Fibroblast of lung (primary cell): ENCODE measurements around the gene BORA.

ENCODE experiments used
- EZH2 ChIP-seq: IDR thresholded peaks from 2 replicates; pipeline ENCODE4 v1.5.1; 2012; ENCODE audit warnings: low read length, control low read depth, mild to moderate bottlenecking; ENCODE audit errors: missing control alignments
- TF ChIP-seq, protein P1 (sequence below), 2 donors: IDR thresholded peaks in 1 of 2; conservative IDR thresholded peaks in 1 of 2; 1 replicate in 1 of 2; 2 replicates in 1 of 2; pipeline ENCODE4 v1.5.1; 2011 to 2012; ENCODE audit warnings: low read length in 2 of 2, control low read depth in 1 of 2, inconsistent platforms in 1 of 2, low read depth in 1 of 2, mild to moderate bottlenecking in 1 of 2

DNA sequence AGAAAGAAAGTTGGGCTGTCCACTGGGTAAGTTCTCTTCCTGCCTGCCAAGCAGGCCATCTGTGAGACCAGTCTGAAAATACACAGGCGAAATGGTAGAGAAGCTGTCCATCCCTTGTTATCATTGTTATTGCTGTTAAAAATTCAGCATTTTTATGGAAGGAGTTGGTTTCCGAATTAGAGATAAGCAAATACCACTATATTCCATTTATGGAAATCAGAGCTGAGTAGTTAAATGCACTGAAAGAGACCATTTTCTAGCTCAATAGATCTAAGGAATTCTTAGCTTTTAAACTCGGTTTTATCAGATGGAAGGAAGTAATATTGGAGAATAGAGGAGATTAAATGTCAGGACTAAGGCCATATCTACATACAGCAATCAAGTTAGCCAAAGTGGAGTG is 41.0 kb upstream of the BORA start:
- TF ChIP-seq, protein P1, sequence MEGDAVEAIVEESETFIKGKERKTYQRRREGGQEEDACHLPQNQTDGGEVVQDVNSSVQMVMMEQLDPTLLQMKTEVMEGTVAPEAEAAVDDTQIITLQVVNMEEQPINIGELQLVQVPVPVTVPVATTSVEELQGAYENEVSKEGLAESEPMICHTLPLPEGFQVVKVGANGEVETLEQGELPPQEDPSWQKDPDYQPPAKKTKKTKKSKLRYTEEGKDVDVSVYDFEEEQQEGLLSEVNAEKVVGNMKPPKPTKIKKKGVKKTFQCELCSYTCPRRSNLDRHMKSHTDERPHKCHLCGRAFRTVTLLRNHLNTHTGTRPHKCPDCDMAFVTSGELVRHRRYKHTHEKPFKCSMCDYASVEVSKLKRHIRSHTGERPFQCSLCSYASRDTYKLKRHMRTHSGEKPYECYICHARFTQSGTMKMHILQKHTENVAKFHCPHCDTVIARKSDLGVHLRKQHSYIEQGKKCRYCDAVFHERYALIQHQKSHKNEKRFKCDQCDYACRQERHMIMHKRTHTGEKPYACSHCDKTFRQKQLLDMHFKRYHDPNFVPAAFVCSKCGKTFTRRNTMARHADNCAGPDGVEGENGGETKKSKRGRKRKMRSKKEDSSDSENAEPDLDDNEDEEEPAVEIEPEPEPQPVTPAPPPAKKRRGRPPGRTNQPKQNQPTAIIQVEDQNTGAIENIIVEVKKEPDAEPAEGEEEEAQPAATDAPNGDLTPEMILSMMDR (conservative IDR thresholded peaks at IDR 0.05 in 1 of 2, IDR thresholded peaks at IDR 0.05 in 1 of 2; ENCODE audit: low read depth in 1 of 2, low read length in 2 of 2), result no peak
- TF ChIP-seq EZH2, result no peak
